Measurements from ENCODE around the gene EXOSC3. TPM values are rescaled to one million over a fixed set of nuclear protein-coding genes. Genes with fewer than 3 reads are reported as not detected.
A peak's percentile ranks its signal among the peaks of the same experiment; 100 is the strongest.

The EXOSC3 gene
- total RNA-seq, 4 donors from 2014 or later = 32.0 to 63.5 (median 44.7) TPM

- H3K27ac ChIP-seq = no peak overlapping the region
- no peak overlapping the region for H3K4me3 ChIP-seq
- no peak for TF ChIP-seq POLR2A (IDR thresholded peaks at IDR 0.05)
- TF ChIP-seq CTCF (IDR thresholded peaks at IDR 0.05) = peak; percentile 70 to 86 (median 81)
- no peaks in the 10 kb centered on the region for H3K9me3 ChIP-seq
- no peaks in the 10 kb centered on the region for H3K27me3 ChIP-seq
- peak; percentile 43 to 81 (median 64) for DNase-seq
- no peaks in the 10 kb centered on the region for H3K4me1 ChIP-seq
- no peaks in the 10 kb centered on the region for H3K36me3 ChIP-seq
Measured at GRCh38 chr9:37747271-37747753, 37.6 kb downstream of the EXOSC3 start.

GRCh38 chr9:37746448-37747270 lies 38.2 kb downstream of the EXOSC3 start:
- H3K9me3 ChIP-seq = no peaks in the 10 kb centered on the region
- H3K27me3 ChIP-seq = no peaks in the 10 kb centered on the region
- H3K4me3 ChIP-seq = no peak overlapping the region
- no peak overlapping the region for H3K27ac ChIP-seq
- DNase-seq = no peak
- H3K4me1 ChIP-seq = no peaks in the 10 kb centered on the region
- TF ChIP-seq CTCF (IDR thresholded peaks at IDR 0.05) (no peak), POLR2A (IDR thresholded peaks at IDR 0.05) (no peak)
- H3K36me3 ChIP-seq = no peaks in the 10 kb centered on the region

GRCh38 chr9:37745970-37746369 lies 38.9 kb downstream of the EXOSC3 start:
- H3K27me3 ChIP-seq = no peaks in the 10 kb centered on the region
- H3K4me3 ChIP-seq = no peak overlapping the region
- no peaks in the 10 kb centered on the region for H3K4me1 ChIP-seq
- H3K36me3 ChIP-seq = no peaks in the 10 kb centered on the region
- DNase-seq = no peak
- TF ChIP-seq CTCF (IDR thresholded peaks at IDR 0.05) = no peak
- H3K27ac ChIP-seq = no peak overlapping the region
- H3K9me3 ChIP-seq = no peaks in the 10 kb centered on the region

- Histone ChIP-seq H3K4me1 (no peaks in the 10 kb centered on the region), H3K27me3 (no peaks in the 10 kb centered on the region), H3K9me3 (no peaks in the 10 kb centered on the region), H3K27ac (no peak overlapping the region), H3K4me3 (no peak overlapping the region), H3K36me3 (no peaks in the 10 kb centered on the region)
- DNase-seq = no peak
- TF ChIP-seq CTCF (IDR thresholded peaks at IDR 0.05) (no peak), POLR2A (IDR thresholded peaks at IDR 0.05) (no peak)
Measured at GRCh38 chr9:37740631-37741328, 44.1 kb downstream of the EXOSC3 start.

GRCh38 chr9:37740128-37740527 lies 44.7 kb downstream of the EXOSC3 start:
- TF ChIP-seq POLR2A (IDR thresholded peaks at IDR 0.05) (no peak), CTCF (IDR thresholded peaks at IDR 0.05) (no peak)
- Histone ChIP-seq H3K9me3 (no peaks in the 10 kb centered on the region), H3K27ac (no peak overlapping the region)

More at GRCh38 chr9:37740128-37740527, 44.7 kb downstream of the EXOSC3 start:
- Histone ChIP-seq H3K36me3 (no peaks in the 10 kb centered on the region), H3K4me1 (no peaks in the 10 kb centered on the region), H3K27me3 (no peaks in the 10 kb centered on the region), H3K4me3 (no peak overlapping the region)
- DNase-seq = no peak

Measured in Peyer's patch (tissue), 4 donors.